HEK293 (cell line): ENCODE measurements around the gene ZBTB21.

Source experiments
- GLI2 ChIP-seq: fragments of 450-650 bp; formaldehyde crosslinking; IDR thresholded peaks from 2 replicates; pipeline ENCODE4; 2017; ENCODE audit warnings: missing biosample characterization, missing genetic modification characterization, low read depth, borderline replicate concordance
- SALL2 ChIP-seq: fragments of 450-650 bp; formaldehyde crosslinking; IDR thresholded peaks from 2 replicates; pipeline ENCODE4 v1.5.0; 2017; ENCODE audit warnings: missing biosample characterization, mild to moderate bottlenecking, missing genetic modification characterization, borderline replicate concordance
- YY1 ChIP-seq: fragments of 450-650 bp; formaldehyde crosslinking; IDR thresholded peaks from 2 replicates; pipeline ENCODE4 v1.5.1; 2018; ENCODE audit warnings: missing biosample characterization, missing genetic modification characterization
- ZNF292 ChIP-seq: fragments of 450-650 bp; formaldehyde crosslinking; IDR thresholded peaks from 2 replicates; pipeline ENCODE4 v1.5.1; 2016; ENCODE audit warnings: low read depth, missing biosample characterization, missing genetic modification characterization, borderline replicate concordance
- ZNF366 ChIP-seq: fragments of 450-650 bp; formaldehyde crosslinking; conservative IDR thresholded peaks from 2 replicates; pipeline ENCODE4 v1.5.1; 2016; ENCODE audit warnings: missing biosample characterization, missing genetic modification characterization
- ZNF488 ChIP-seq: fragments of 450-650 bp; formaldehyde crosslinking; IDR thresholded peaks from 2 replicates; pipeline ENCODE4 v1.5.1; 2016; ENCODE audit warnings: missing biosample characterization, missing genetic modification characterization
- ZNF521 ChIP-seq: fragments of 450-650 bp; formaldehyde crosslinking; IDR thresholded peaks from 2 replicates; pipeline ENCODE4 v1.5.1; 2017; ENCODE audit warnings: missing biosample characterization, mild to moderate bottlenecking, missing genetic modification characterization
- ZNF561 ChIP-seq: fragments of 450-650 bp; IDR thresholded peaks from 2 replicates; pipeline ENCODE4 v1.5.1; 2018; ENCODE audit warnings: missing biosample characterization, missing genetic modification characterization, borderline replicate concordance
- TF ChIP-seq, protein P1 (sequence below): fragments of 450-650 bp; formaldehyde crosslinking; IDR thresholded peaks from 2 replicates; pipeline ENCODE4 v1.5.1; 2016; ENCODE audit warnings: missing biosample characterization, missing genetic modification characterization
- TF ChIP-seq, protein P2 (sequence below): fragments of 450-650 bp; formaldehyde crosslinking; IDR thresholded peaks from 2 replicates; pipeline ENCODE4 v1.5.1; 2017; ENCODE audit warnings: missing biosample characterization, missing genetic modification characterization

- TF ChIP-seq, protein P1, sequence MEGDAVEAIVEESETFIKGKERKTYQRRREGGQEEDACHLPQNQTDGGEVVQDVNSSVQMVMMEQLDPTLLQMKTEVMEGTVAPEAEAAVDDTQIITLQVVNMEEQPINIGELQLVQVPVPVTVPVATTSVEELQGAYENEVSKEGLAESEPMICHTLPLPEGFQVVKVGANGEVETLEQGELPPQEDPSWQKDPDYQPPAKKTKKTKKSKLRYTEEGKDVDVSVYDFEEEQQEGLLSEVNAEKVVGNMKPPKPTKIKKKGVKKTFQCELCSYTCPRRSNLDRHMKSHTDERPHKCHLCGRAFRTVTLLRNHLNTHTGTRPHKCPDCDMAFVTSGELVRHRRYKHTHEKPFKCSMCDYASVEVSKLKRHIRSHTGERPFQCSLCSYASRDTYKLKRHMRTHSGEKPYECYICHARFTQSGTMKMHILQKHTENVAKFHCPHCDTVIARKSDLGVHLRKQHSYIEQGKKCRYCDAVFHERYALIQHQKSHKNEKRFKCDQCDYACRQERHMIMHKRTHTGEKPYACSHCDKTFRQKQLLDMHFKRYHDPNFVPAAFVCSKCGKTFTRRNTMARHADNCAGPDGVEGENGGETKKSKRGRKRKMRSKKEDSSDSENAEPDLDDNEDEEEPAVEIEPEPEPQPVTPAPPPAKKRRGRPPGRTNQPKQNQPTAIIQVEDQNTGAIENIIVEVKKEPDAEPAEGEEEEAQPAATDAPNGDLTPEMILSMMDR: no peak
- no peak for TF ChIP-seq ZNF366 (tag by site-specific recombination)
- TF ChIP-seq ZNF561 (tag by site-specific recombination): no peak
- TF ChIP-seq ZNF488 (tag by site-specific recombination): no peak
- TF ChIP-seq SALL2 (tag by site-specific recombination): no peak
- TF ChIP-seq ZNF292: no peak
- TF ChIP-seq, protein P2, sequence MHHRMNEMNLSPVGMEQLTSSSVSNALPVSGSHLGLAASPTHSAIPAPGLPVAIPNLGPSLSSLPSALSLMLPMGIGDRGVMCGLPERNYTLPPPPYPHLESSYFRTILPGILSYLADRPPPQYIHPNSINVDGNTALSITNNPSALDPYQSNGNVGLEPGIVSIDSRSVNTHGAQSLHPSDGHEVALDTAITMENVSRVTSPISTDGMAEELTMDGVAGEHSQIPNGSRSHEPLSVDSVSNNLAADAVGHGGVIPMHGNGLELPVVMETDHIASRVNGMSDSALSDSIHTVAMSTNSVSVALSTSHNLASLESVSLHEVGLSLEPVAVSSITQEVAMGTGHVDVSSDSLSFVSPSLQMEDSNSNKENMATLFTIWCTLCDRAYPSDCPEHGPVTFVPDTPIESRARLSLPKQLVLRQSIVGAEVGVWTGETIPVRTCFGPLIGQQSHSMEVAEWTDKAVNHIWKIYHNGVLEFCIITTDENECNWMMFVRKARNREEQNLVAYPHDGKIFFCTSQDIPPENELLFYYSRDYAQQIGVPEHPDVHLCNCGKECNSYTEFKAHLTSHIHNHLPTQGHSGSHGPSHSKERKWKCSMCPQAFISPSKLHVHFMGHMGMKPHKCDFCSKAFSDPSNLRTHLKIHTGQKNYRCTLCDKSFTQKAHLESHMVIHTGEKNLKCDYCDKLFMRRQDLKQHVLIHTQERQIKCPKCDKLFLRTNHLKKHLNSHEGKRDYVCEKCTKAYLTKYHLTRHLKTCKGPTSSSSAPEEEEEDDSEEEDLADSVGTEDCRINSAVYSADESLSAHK: no peak
- TF ChIP-seq YY1 (tag by site-specific recombination): no peak
- TF ChIP-seq ZNF521 (tag by site-specific recombination): no peak
- no peak for TF ChIP-seq GLI2 (tag by site-specific recombination)
These were observed 58.1 kb downstream of the ZBTB21 start for GRCh38 chr21:41951876-41952567.
